Mammary epithelial cell (primary cell): ENCODE results near the gene CYP2C9.

Experiments
- CTCF ChIP-seq, 2 donors: IDR thresholded peaks in 1 of 2; conservative IDR thresholded peaks in 1 of 2; 2 replicates each; pipeline ENCODE4 v1.5.1; 2011 to 2012; ENCODE audit warnings: inconsistent platforms in 2 of 2, low read length in 2 of 2, mild to moderate bottlenecking in 2 of 2, control low read depth in 1 of 2, low read depth in 1 of 2; ENCODE audit not compliant: insufficient read depth in 1 of 2; ENCODE audit errors: extremely low read depth in 1 of 2
- EZH2 ChIP-seq: IDR thresholded peaks from 2 replicates; pipeline ENCODE4 v1.6.1; 2012; ENCODE audit warnings: low read length, inconsistent platforms, borderline replicate concordance

DNA sequence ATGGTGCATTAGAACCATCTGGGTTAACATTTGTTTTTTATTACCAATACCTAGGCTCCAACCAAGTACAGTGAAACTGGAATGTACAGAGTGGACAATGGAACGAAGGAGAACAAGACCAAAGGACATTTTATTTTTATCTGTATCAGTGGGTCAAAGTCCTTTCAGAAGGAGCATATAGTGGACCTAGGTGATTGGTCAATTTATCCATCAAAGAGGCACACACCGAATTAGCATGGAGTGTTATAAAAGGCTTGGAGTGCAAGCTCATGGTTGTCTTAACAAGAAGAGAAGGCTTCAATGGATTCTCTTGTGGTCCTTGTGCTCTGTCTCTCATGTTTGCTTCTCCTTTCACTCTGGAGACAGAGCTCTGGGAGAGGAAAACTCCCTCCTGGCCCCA lies at the start of gene CYP2C9:
- TF ChIP-seq CTCF (conservative IDR thresholded peaks at IDR 0.05 in 1 of 2, IDR thresholded peaks at IDR 0.05 in 1 of 2; ENCODE audit: extremely low read depth in 1 of 2, insufficient read depth in 1 of 2, low read depth in 1 of 2, low read length in 2 of 2) (no peak), EZH2 (no peak)
